GM12878 (cell line): ENCODE measurements around the gene C17orf107. TPM values are rescaled to one million over a fixed set of nuclear protein-coding genes. Genes with fewer than 3 reads are reported as not detected.

ENCODE experiments used
- ATAC-seq: fragments of 200-7000 bp; cut with Tn5 transposase; 3 replicates; pipeline ENCODE4 v1.9.1; 2020; ENCODE audit warnings: mild to moderate bottlenecking, moderate library complexity
- BruUV-seq: library from RNA; stranded (reverse); fragments of 400-500 nt; replicated peaks from 2 replicates; lab custom pipeline; 2021; lab: Mats Ljungman, UMichigan
- CTCF ChIA-PET: fragments of 300-600 bp; sonication (Branson Sonifier 250); formaldehyde crosslinking; extraction: SDS; loops from one replicate; lab custom pipeline; 2021; ENCODE audit warnings: inconsistent platforms; lab: Yijun Ruan, JAX
- POLR2A ChIA-PET: fragments of 350-600 bp; formaldehyde crosslinking; extraction: SDS; loops from one replicate; lab custom pipeline; 2021; ENCODE audit warnings: inconsistent platforms; lab: Charles Lee
- RAD21 ChIA-PET: fragments of 300-600 bp; sonication (Branson Sonifier 250); formaldehyde crosslinking; loops from one replicate; lab custom pipeline; 2023; ENCODE audit warnings: antibody characterized with exemption; ENCODE audit not compliant: unreplicated experiment; lab: Charles Lee
- SMC1A ChIA-PET: fragments of 300-600 bp; sonication (Branson Sonifier 250); formaldehyde crosslinking; loops from one replicate; lab custom pipeline; 2023; ENCODE audit not compliant: unreplicated experiment, uncharacterized antibody; lab: Charles Lee
- DNase-seq: peaks from one replicate; pipeline ENCODE4 v3.0.0-alpha.2; 2011; ENCODE audit warnings: low read depth, low spot score
- FAIRE-seq: peaks from 3 replicates; lab custom pipeline; 2011; peaks lifted over from hg19 to GRCh38; lab: Jason Lieb, UNC
- H2AFZ ChIP-seq: 2 replicates; pipeline ENCODE4 v1.6.0; 2011; ENCODE audit warnings: low read depth, low read length, control low read depth; ENCODE audit not compliant: control insufficient read depth
- H3K27ac ChIP-seq: 2 replicates; pipeline ENCODE4 v1.5.1; 2011; ENCODE audit warnings: control low read depth; ENCODE audit not compliant: control insufficient read depth, insufficient read depth
- H3K27me3 ChIP-seq, 2 experiments: replicated peaks in 1 of 2; 2 replicates each; pipeline versions ENCODE4 v1.6.0 to v1.6.1; 2011; ENCODE audit warnings: low read length in 1 of 2; ENCODE audit not compliant: control insufficient read depth in 2 of 2, insufficient read depth in 2 of 2
- H3K36me3 ChIP-seq, 2 experiments: 2 replicates each; pipeline ENCODE4 v1.5.1; 2011; ENCODE audit warnings: low read length in 1 of 2; ENCODE audit not compliant: control insufficient read depth in 2 of 2, insufficient read depth in 2 of 2
- H3K4me1 ChIP-seq: 2 replicates; pipeline ENCODE4 v1.6.1; 2011; ENCODE audit warnings: mild to moderate bottlenecking, low read length, moderate library complexity, mixed read lengths; ENCODE audit not compliant: control insufficient read depth, insufficient read depth
- H3K4me2 ChIP-seq: 2 replicates; pipeline ENCODE4 v1.6.0; 2011; ENCODE audit warnings: control low read depth; ENCODE audit not compliant: control insufficient read depth, insufficient read depth
- H3K4me3 ChIP-seq: fragments of 200-600 bp; sonication (generic); 2 replicates; pipeline ENCODE4 v1.5.1; 2016
- H3K79me2 ChIP-seq: 2 replicates; pipeline ENCODE4 v1.6.0; 2011; ENCODE audit warnings: low read length; ENCODE audit not compliant: control insufficient read depth, insufficient read depth
- H3K9ac ChIP-seq: 2 replicates; pipeline ENCODE4 v1.8.0; 2011; ENCODE audit warnings: low read length, control low read depth, mixed read lengths; ENCODE audit not compliant: control insufficient read depth, insufficient read depth
- H3K9me3 ChIP-seq: replicated peaks from 3 replicates; pipeline ENCODE4 v1.5.1; 2011; ENCODE audit warnings: mild to moderate bottlenecking, low read length; ENCODE audit not compliant: control insufficient read depth, insufficient read depth
- H4K20me1 ChIP-seq: 2 replicates; pipeline ENCODE4 v1.6.0; 2011; ENCODE audit not compliant: control insufficient read depth, insufficient read depth
- BHLHE40 ChIP-seq, 2 experiments: fragments of 450-650 bp in 1 of 2; IDR thresholded peaks; 2 replicates each; pipeline ENCODE4 v1.6.1; 2011 to 2017; ENCODE audit warnings: low read depth in 2 of 2, borderline replicate concordance in 1 of 2, improper control_type of control experiment in 1 of 2, low read length in 1 of 2, mild to moderate bottlenecking in 1 of 2
- DPF2 ChIP-seq: fragments of 450-650 bp; IDR thresholded peaks from 2 replicates; pipeline ENCODE4 v1.6.1; 2017; ENCODE audit warnings: mild to moderate bottlenecking
- FOS ChIP-seq: IDR thresholded peaks from 3 replicates; pipeline ENCODE4 v1.6.1; 2011; ENCODE audit warnings: borderline replicate concordance; ENCODE audit not compliant: insufficient read length; ENCODE audit errors: extremely low read depth
- HCFC1 ChIP-seq: fragments of 150-350 bp; IDR thresholded peaks from 2 replicates; pipeline ENCODE4 v1.6.1; 2014; ENCODE audit warnings: low read length
- HDGF ChIP-seq: fragments of 450-650 bp; IDR thresholded peaks from 2 replicates; pipeline ENCODE4 v1.6.1; 2016; ENCODE audit warnings: antibody characterized with exemption
- IKZF1 ChIP-seq: fragments of 450-650 bp; conservative IDR thresholded peaks from 2 replicates; pipeline ENCODE4 v1.6.1; 2017; ENCODE audit warnings: antibody characterized with exemption, mild to moderate bottlenecking
- IKZF2 ChIP-seq, 2 experiments: fragments of 450-650 bp; IDR thresholded peaks; 2 replicates each; pipeline ENCODE4 v1.6.1; 2017; ENCODE audit warnings: mild to moderate bottlenecking in 2 of 2, moderate library complexity in 2 of 2
- MYB ChIP-seq: fragments of 150-350 bp; IDR thresholded peaks from 2 replicates; pipeline ENCODE4 v1.6.1; 2014; ENCODE audit warnings: mild to moderate bottlenecking, low read depth, low read length, borderline replicate concordance
- MYC ChIP-seq: IDR thresholded peaks from 2 replicates; pipeline ENCODE4 v1.6.1; 2011; ENCODE audit warnings: mild to moderate bottlenecking, low read length, moderate library complexity, inconsistent platforms; ENCODE audit not compliant: insufficient read depth, insufficient replicate concordance, insufficient read length, severe bottlenecking
- NBN ChIP-seq: fragments of 450-650 bp; IDR thresholded peaks from 2 replicates; pipeline ENCODE4 v1.6.1; 2016
- NR2F1 ChIP-seq: fragments of 450-650 bp; conservative IDR thresholded peaks from 2 replicates; pipeline ENCODE4 v1.6.1; 2017; ENCODE audit warnings: mild to moderate bottlenecking
- PML ChIP-seq: IDR thresholded peaks from 2 replicates; pipeline ENCODE4 v1.6.1; 2012; ENCODE audit warnings: low read length, inconsistent platforms
- POLR2A ChIP-seq: IDR thresholded peaks from 2 replicates; pipeline ENCODE4 v1.6.1; 2011; ENCODE audit warnings: low read depth, mild to moderate bottlenecking, low read length
- POLR2AphosphoS2 ChIP-seq: IDR thresholded peaks from 2 replicates; pipeline ENCODE4 v1.6.1; 2011; ENCODE audit warnings: low read depth, mild to moderate bottlenecking, low read length, improper control_type of control experiment, moderate library complexity
- TBL1XR1 ChIP-seq: IDR thresholded peaks from 2 replicates; pipeline ENCODE4 v1.6.1; 2012; ENCODE audit warnings: low read depth, low read length, improper control_type of control experiment
- ZSCAN29 ChIP-seq: fragments of 450-650 bp; IDR thresholded peaks from 2 replicates; pipeline ENCODE4 v1.6.1; 2017; ENCODE audit warnings: mild to moderate bottlenecking, moderate library complexity
- WGBS: methylation state at CpG from one replicate; pipeline ENCODE4 v1.1.6; 2016; ENCODE audit warnings: low lambda C conversion rate; ENCODE audit not compliant: insufficient replicate concordance, insufficient coverage; ENCODE audit errors: missing lambda C conversion rate; 5-methylcytosine and 5-hydroxymethylcytosine counted together
- in situ Hi-C: fragments of 300-500 bp; cut with MboI; formaldehyde crosslinking; loops from 9 replicates; pipeline ENCODE4 v1.14.3; 2018; ENCODE audit warnings: mixed read lengths
- intact Hi-C: fragments of 100-400 bp; cut with micrococcal nuclease; formaldehyde crosslinking; loops from one replicate; pipeline ENCODE4 v1.14.2; 2022; ENCODE audit not compliant: unreplicated experiment
- polyA plus RNA-seq, 11 experiments: library from polyadenylated mRNA; depleted of rRNA in 4 of 11; unstranded in 6 of 11; stranded (reverse) in 5 of 11; fragments of >200 nt; fragmentation: Nextera tagmentation in 4 of 11; fragmentation: Illumina TruSeq in 1 of 11; extraction: Ambion mirVana in 4 of 11; extraction: Trizol in 1 of 11; gene quantifications; 1 replicate in 1 of 11; 2 replicates in 10 of 11; pipeline versions ENCODE4 v1.2.1 to v1.2.3, GENCODE V29; 2011 to 2016; ENCODE audit warnings: inconsistent platforms in 2 of 11, missing spikeins in 2 of 11, low read depth in 1 of 11
- total RNA-seq, 4 experiments: library from RNA; depleted of rRNA in 3 of 4; stranded (reverse); fragments of >200 nt in 3 of 4; fragmentation: Illumina TruSeq in 1 of 4; extraction: Trizol in 1 of 4; gene quantifications; 2 replicates each; pipeline versions ENCODE4 v1.2.1 to v1.2.3, GENCODE V29; 2013 to 2021
- TF ChIP-seq, protein P1 (sequence below): IDR thresholded peaks from 2 replicates; pipeline ENCODE4 v1.6.1; 2012; ENCODE audit warnings: low read depth, low read length, improper control_type of control experiment
- TF ChIP-seq, protein P2 (sequence below), 3 experiments: IDR thresholded peaks in 2 of 3; conservative IDR thresholded peaks in 1 of 3; 2 replicates each; pipeline ENCODE4 v1.5.1; 2011; ENCODE audit warnings: low read depth in 3 of 3, low read length in 3 of 3, mild to moderate bottlenecking in 3 of 3, control low read depth in 2 of 3, moderate library complexity in 2 of 3, inconsistent platforms in 1 of 3, mixed read lengths in 1 of 3; ENCODE audit not compliant: control insufficient read depth in 2 of 3, insufficient read depth in 1 of 3; ENCODE audit errors: extremely low read depth in 1 of 3
- TF ChIP-seq, protein P3 (sequence below): fragments of 450-650 bp; IDR thresholded peaks from 2 replicates; pipeline ENCODE4 v1.6.1; 2016; ENCODE audit warnings: mild to moderate bottlenecking

Gene C17orf107
- total and polyA plus RNA-seq, 10 of the 15 experiments (the other 5 are each of a cell fraction or from before 2014, with no cell fraction given): 0.05 to 0.46 (median 0.11) TPM; not detected in 3

DNA sequence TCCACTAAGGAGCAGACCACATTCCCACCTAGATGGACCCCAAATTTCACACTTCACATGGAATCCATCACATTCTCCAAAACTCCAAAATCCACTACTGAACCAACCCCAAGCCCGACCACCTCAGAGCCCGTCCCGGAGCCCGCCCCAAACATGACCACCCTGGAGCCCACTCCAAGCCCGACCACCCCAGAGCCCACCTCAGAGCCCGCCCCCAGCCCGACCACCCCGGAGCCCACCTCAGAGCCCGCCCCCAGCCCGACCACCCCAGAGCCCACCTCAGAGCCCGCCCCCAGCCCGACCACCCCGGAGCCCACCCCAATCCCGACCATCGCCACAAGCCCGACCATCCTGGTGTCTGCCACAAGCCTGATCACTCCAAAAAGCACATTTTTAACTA lies 34.3 kb downstream of the C17orf107 start (continued):
- TF ChIP-seq PML: no peak
- no peak for TF ChIP-seq HCFC1
- TF ChIP-seq TBL1XR1: no peak
- no peak for TF ChIP-seq NBN
- TF ChIP-seq, protein P1, sequence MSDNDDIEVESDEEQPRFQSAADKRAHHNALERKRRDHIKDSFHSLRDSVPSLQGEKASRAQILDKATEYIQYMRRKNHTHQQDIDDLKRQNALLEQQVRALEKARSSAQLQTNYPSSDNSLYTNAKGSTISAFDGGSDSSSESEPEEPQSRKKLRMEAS: no peak
- no peak for TF ChIP-seq MYC
- TF ChIP-seq MYB: no peak

DNA sequence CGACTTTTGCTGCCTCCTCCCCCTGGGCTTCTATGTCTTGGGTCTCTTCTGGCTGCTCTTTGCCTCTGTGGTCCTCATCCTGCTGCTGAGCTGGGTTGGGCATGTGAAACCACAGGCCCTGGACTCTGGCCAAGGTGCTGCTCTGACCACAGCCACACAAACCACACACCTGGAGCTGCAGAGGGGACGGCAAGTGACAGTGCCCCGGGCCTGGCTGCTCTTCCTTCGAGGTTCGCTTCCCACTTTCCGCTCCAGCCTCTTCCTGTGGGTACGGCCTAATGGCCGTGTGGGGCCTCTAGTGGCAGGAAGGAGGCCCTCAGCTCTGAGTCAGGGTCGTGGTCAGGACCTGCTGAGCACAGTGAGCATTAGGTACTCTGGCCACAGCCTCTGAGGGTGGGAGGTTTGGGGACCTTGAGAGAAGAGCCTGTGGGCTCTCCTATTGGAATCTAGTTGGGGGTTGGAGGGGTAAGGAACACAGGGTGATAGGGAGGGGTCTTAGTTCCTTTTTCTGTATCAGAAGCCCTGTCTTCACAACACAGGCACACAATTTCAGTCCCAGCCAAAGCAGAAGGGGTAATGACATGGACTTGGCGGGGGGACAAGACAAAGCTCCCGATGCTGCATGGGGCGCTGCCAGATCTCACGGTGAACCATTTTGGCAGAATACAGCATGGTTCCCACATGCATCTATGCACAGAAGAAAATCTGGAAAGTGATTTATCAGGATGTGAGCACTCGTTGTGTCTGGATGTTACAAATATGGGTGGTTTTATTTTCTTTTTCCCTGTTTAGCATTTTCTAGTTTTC lies 35.0 kb downstream of the C17orf107 start:
- Histone ChIP-seq H3K79me2 (peaks cover 16% of the 10 kb centered on the region), H3K4me1 (peaks cover 32% of the 10 kb centered on the region), H3K27ac (no peak overlapping the region), H3K9me3 (no peaks in the 10 kb centered on the region), H3K36me3 (peaks cover 4 to 14% of the 10 kb centered on the region in 2 experiments; a peak in 3 of 4 replicates), H3K4me2 (peak overlapping the region; percentile 56), H4K20me1 (no peaks in the 10 kb centered on the region), H3K4me3 (peak overlapping the region; percentile 42; the same call in 1 of the 2 replicates), H2AFZ (no peak overlapping the region), H3K9ac (no peak overlapping the region), H3K27me3 (no peaks in the 10 kb centered on the region)
- ATAC-seq (peak; percentile 80), FAIRE-seq (no peak), DNase-seq (no peak)
- ChIA-PET CTCF (interaction anchor here (0.6 to 1.3 kb wide), 3 partner anchors 25 to 1501 kb away, joined by 3 to 5 read pairs (median 4); partner anchors contain the start of gene SPAG7), RAD21 (interaction anchor here (0.5 to 1.2 kb wide), 2 partner anchors 33 to 83 kb away, joined by 3 to 4 read pairs; partner anchors contain the start of gene SPAG7), POLR2A (interaction anchor here (0.7 to 1.3 kb wide), 2 partner anchors 21 to 198 kb away, joined by 3 read pairs; no protein-coding TSS in a partner anchor), SMC1A (interaction anchor here (1.2 kb wide), 1 partner anchor 32 kb away, joined by 3 read pairs; no protein-coding TSS in a partner anchor)
- WGBS: 27% methylated on average over 14 of the region's 14 CpGs
- intact Hi-C loops (no loop called here), in situ Hi-C loops (no loop called here)
- BruUV-seq: no TSS peak
- TF ChIP-seq, protein P2, sequence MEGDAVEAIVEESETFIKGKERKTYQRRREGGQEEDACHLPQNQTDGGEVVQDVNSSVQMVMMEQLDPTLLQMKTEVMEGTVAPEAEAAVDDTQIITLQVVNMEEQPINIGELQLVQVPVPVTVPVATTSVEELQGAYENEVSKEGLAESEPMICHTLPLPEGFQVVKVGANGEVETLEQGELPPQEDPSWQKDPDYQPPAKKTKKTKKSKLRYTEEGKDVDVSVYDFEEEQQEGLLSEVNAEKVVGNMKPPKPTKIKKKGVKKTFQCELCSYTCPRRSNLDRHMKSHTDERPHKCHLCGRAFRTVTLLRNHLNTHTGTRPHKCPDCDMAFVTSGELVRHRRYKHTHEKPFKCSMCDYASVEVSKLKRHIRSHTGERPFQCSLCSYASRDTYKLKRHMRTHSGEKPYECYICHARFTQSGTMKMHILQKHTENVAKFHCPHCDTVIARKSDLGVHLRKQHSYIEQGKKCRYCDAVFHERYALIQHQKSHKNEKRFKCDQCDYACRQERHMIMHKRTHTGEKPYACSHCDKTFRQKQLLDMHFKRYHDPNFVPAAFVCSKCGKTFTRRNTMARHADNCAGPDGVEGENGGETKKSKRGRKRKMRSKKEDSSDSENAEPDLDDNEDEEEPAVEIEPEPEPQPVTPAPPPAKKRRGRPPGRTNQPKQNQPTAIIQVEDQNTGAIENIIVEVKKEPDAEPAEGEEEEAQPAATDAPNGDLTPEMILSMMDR (IDR thresholded peaks at IDR 0.05 in 2 of 3, conservative IDR thresholded peaks at IDR 0.05 in 1 of 3; ENCODE audit: control insufficient read depth in 2 of 3, extremely low read depth in 1 of 3, insufficient read depth in 1 of 3, low read depth in 3 of 3, low read length in 3 of 3): peak; percentile 15 to 33 (median 27); a peak in 1 of 6 replicates
- TF ChIP-seq BHLHE40 (IDR thresholded peaks at IDR 0.05; ENCODE audit: borderline replicate concordance in 1 of 2, low read depth in 2 of 2, low read length in 1 of 2) (peak in 1 of 2 experiments; percentile 60; a peak in 2 of 4 replicates), NR2F1 (peak; percentile 34; the same call in 1 of the 2 replicates), IKZF1 (peak; percentile 79), DPF2 (0 out of 2 replicates have a peak, but pooled peaks have one; percentile 23), MYB (no peak), HDGF (0 out of 2 replicates have a peak, but pooled peaks have one; percentile 40), ZSCAN29 (no peak), FOS (no peak), POLR2A (peak; percentile 62), IKZF2 (IDR thresholded peaks at IDR 0.05) (peak; percentile 65 to 67; a peak in 2 of 4 replicates), POLR2AphosphoS2 (peak; percentile 57; the same call in 1 of the 2 replicates)
- TF ChIP-seq, protein P3, sequence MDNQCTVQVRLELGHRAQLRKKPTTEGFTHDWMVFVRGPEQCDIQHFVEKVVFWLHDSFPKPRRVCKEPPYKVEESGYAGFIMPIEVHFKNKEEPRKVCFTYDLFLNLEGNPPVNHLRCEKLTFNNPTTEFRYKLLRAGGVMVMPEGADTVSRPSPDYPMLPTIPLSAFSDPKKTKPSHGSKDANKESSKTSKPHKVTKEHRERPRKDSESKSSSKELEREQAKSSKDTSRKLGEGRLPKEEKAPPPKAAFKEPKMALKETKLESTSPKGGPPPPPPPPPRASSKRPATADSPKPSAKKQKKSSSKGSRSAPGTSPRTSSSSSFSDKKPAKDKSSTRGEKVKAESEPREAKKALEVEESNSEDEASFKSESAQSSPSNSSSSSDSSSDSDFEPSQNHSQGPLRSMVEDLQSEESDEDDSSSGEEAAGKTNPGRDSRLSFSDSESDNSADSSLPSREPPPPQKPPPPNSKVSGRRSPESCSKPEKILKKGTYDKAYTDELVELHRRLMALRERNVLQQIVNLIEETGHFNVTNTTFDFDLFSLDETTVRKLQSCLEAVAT: peak; percentile 74; the same call in 1 of the 2 replicates
